Measurements from ENCODE around the gene ABTB2. TPM values are rescaled to one million over a fixed set of nuclear protein-coding genes. Genes with fewer than 3 reads are reported as not detected.
A peak's percentile ranks its signal among the peaks of the same experiment; 100 is the strongest.

The ABTB2 gene
- total and polyA plus RNA-seq, 12 donors = 2.5 to 19.1 (median 14.2) TPM

- Histone ChIP-seq H3K36me3 (peaks cover 0 to 78% (median 5%) of the 10 kb centered on the region in 9 donors), H3K4me3 (no peak overlapping the region)
- WGBS, 2 donors = 79 to 85% methylated on average over 15 of the region's 15 CpGs
Observed at GRCh38 chr11:34155057-34155756, 202.6 kb downstream of the ABTB2 start.

GRCh38 chr11:34154059-34154875 lies 203.5 kb downstream of the ABTB2 start:
- intact Hi-C loops (cut with DNase I) = no loop called here
- Histone ChIP-seq H3K27me3 (no peaks in the 10 kb centered on the region), H3K36me3 (peaks cover 0 to 78% (median 5%) of the 10 kb centered on the region in 9 donors), H3K4me1 (peaks cover 0 to 28% (median 4%) of the 10 kb centered on the region in 9 donors), H3K4me3 (no peak overlapping the region), H3K27ac (no peak overlapping the region), H3K9me3 (no peaks in the 10 kb centered on the region)
- TF ChIP-seq CTCF (IDR thresholded peaks at IDR 0.05) = no peak
- WGBS, 2 donors = 84% methylated on average over 16 of the region's 16 CpGs
- ATAC-seq = no peak
- no peak for DNase-seq

More at GRCh38 chr11:34155057-34155756, 202.6 kb downstream of the ABTB2 start:
- intact Hi-C loops (cut with DNase I) = no loop called here
- no peak for TF ChIP-seq CTCF (IDR thresholded peaks at IDR 0.05)
- Histone ChIP-seq H3K27me3 (no peaks in the 10 kb centered on the region), H3K27ac (peak overlapping the region in 1 of 10 donors; percentile 1), H3K4me1 (peaks cover 0 to 35% (median 10%) of the 10 kb centered on the region in 9 donors), H3K9me3 (no peaks in the 10 kb centered on the region)
- DNase-seq = no peak
- peak in 1 of 8 donors; percentile 17 for ATAC-seq

GRCh38 chr11:34151916-34152845 lies 205.6 kb downstream of the ABTB2 start:
- Histone ChIP-seq H3K27ac (no peak overlapping the region), H3K9me3 (no peaks in the 10 kb centered on the region), H3K4me1 (peaks cover 0 to 18% (median 2%) of the 10 kb centered on the region in 9 donors), H3K27me3 (no peaks in the 10 kb centered on the region), H3K36me3 (peaks cover 0 to 83% (median 1%) of the 10 kb centered on the region in 9 donors), H3K4me3 (no peak overlapping the region)
- no peak for TF ChIP-seq CTCF (IDR thresholded peaks at IDR 0.05)
- WGBS, 2 donors = 85 to 89% methylated on average over 18 of the region's 18 CpGs
- DNase-seq (no peak), ATAC-seq (peak in 1 of 8 donors; percentile 18)
- intact Hi-C loops (cut with DNase I) = no loop called here

- peaks cover 0 to 93% (median 11%) of the 10 kb centered on the region in 9 donors for H3K36me3 ChIP-seq
- H3K27ac ChIP-seq = no peak overlapping the region
- ATAC-seq (no peak), DNase-seq (no peak)
- peaks cover 0 to 15% (median 0%) of the 10 kb centered on the region in 9 donors for H3K4me1 ChIP-seq
- no peaks in the 10 kb centered on the region for H3K27me3 ChIP-seq
- no peaks in the 10 kb centered on the region for H3K9me3 ChIP-seq
- no peak for TF ChIP-seq CTCF (IDR thresholded peaks at IDR 0.05)
- intact Hi-C loops (cut with DNase I) = no loop called here
- no peak overlapping the region for H3K4me3 ChIP-seq
- WGBS, 2 donors = 89 to 97% methylated on average over 5 of the region's 5 CpGs
Observed at GRCh38 chr11:34151166-34151565, 206.6 kb downstream of the ABTB2 start.
